Right cardiac atrium (tissue), 5 donors: ENCODE data around the gene RCOR2. TPM values are rescaled to one million over a fixed set of nuclear protein-coding genes. Genes with fewer than 3 reads are reported as not detected.
"Not testable (repeated sequence)": the region's sequence is repeated elsewhere in the genome, so short reads cannot be mapped to it uniquely, and the experiment has no call there.

ENCODE experiments used
- ATAC-seq, 2 donors: fragments of 200-7000 bp; cut with Tn5 transposase; one replicate each; pipeline versions ENCODE4 v1.8.0 to v1.9.1; 2020; ENCODE audit warnings: moderate library complexity in 2 of 2, mild to moderate bottlenecking in 1 of 2
- DNase-seq, 3 donors: peaks; one replicate each; pipeline ENCODE4 v3.0.0-alpha.2; 2020
- H3K27ac ChIP-seq: one replicate; pipeline ENCODE4 v1.5.1; 2013; ENCODE audit warnings: mild to moderate bottlenecking, low read length, control low read depth, moderate library complexity
- H3K27me3 ChIP-seq: one replicate; pipeline ENCODE4 v1.6.1; 2013; ENCODE audit not compliant: control insufficient read depth, insufficient read depth
- H3K4me1 ChIP-seq: one replicate; pipeline ENCODE4 v1.6.1; 2013; ENCODE audit warnings: low read length; ENCODE audit not compliant: control insufficient read depth, insufficient read depth
- H3K4me3 ChIP-seq: one replicate; pipeline ENCODE4 v1.5.1; 2013; ENCODE audit warnings: low read length, control low read depth
- H3K9me3 ChIP-seq: one replicate; pipeline ENCODE4 v1.6.1; 2013; ENCODE audit warnings: low read length; ENCODE audit not compliant: control insufficient read depth
- WGBS: extraction: QIAGEN DNeasy Blood & Tissue Kit; methylation state at CpG from one replicate; pipeline ENCODE4 v1.1.7; 2013; 5-methylcytosine and 5-hydroxymethylcytosine counted together
- intact Hi-C, 4 donors: fragments of 100-400 bp; cut with DNase I; formaldehyde crosslinking; loops; one replicate each; pipeline versions ENCODE4 v1.11.0 to v1.14.0; 2022 to 2023
- polyA plus RNA-seq: library from polyadenylated mRNA; stranded (reverse); fragments of 200-250 nt; gene quantifications from one replicate; pipeline ENCODE4 v1.2.3, GENCODE V29; 2013
- total RNA-seq, 4 donors: library from RNA; stranded (reverse); fragmentation: NEBNext Ultra II Directional; extraction: Animal tissue kit (Norgen Biotek cat#: 25700); gene quantifications; one replicate each; pipeline ENCODE4 v1.2.1, GENCODE V29; 2021
- donor health status: healthy with polysubstance abuse.
- donor health status: DM: no; HTN: yes; CAD: no.
- donor health status: DM: no; HTN: no; CAD: no.
- donor health status: DM: no; HTN: yes; CAD: no; lungs with severe emphysema.
- donor health status: DM: yes; HTN: yes; CAD: no.

Gene RCOR2
- total and polyA plus RNA-seq, 5 donors = 1.6 to 10.1 (median 7.5) TPM

DNA sequence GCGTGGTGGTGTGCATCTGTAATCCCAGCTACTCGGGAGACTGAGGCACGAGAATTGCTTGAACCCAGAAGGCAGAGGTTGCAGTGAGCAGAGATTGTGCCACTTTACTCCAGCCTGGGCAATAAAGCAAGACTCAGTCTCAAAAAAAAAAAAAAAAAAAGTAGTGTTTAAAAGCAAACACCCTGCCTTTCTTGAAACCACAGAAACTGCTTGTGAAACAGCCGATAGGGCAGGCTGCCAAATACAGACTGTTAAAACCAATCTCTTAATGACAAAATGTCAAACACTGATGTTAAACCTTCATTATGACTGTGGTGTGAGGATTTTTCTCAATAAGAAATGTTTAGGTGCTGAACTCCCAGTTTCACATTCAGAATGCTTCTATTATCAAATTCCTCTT is 50.8 kb downstream of the RCOR2 start:
- intact Hi-C loops = no loop called here
- H3K27ac ChIP-seq = no peak overlapping the region

DNA sequence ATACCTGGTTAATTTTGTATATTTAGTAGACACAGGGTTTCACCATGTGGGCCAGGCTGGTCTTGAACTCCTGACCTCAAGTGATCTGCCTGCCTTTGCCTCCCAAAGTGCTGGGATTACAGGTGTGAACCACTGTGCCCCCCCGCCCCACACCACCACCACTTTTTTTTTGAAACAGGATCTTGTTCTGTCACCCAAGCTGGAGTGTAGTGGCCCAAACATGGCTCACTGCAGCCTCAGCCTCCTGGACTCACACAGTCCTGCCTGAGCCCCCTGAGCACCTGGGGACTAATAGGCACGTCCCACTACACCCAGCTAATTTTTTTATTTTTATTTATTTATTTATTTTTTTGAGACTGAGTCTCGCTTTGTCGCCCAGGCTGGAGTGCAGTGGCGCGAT is 53.3 kb downstream of the RCOR2 start:
- DNase-seq, H3K4me3 ChIP-seq, H3K27me3 ChIP-seq, H3K4me1 ChIP-seq, intact Hi-C loops, H3K9me3 ChIP-seq, H3K27ac ChIP-seq, ATAC-seq: not testable (repeated sequence)
- 98% methylated on average over 6 of the region's 6 CpGs for WGBS

More for the DNA sequence above, 50.8 kb downstream of the RCOR2 start:
- Histone ChIP-seq H3K27me3 (no peaks in the 10 kb centered on the region), H3K9me3 (no peaks in the 10 kb centered on the region), H3K4me3 (no peak overlapping the region), H3K4me1 (peaks cover 13% of the 10 kb centered on the region)
- no peak for ATAC-seq
- WGBS = 58% methylated on average over 4 of the region's 4 CpGs
- DNase-seq = peak; percentile 68 to 85 (median 68)

DNA sequence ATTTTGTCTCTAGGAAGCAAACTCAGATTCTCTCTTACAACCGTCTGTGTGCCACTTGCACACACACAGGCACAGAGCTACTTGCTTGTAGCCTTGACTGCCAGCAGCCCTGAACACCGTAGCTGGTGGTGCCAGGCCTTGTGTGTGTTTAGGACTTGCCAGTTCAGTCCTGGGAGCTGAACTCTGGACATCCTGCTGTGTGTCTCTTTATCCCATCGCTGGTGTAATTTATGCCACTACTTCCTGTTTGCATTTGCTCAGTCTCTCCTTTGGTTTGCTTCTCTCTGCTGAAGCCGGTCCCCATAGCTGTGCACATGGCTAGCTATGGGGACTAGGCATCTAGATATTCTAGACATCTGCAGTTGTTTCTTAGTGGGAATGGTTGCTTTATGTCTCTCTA is 54.0 kb downstream of the RCOR2 start:
- peaks cover 2% of the 10 kb centered on the region for H3K4me1 ChIP-seq
- H3K27ac ChIP-seq = no peak overlapping the region
- no peaks in the 10 kb centered on the region for H3K9me3 ChIP-seq
- 45% methylated on average over 4 of the region's 4 CpGs for WGBS
- no peak overlapping the region for H3K4me3 ChIP-seq
- no peaks in the 10 kb centered on the region for H3K27me3 ChIP-seq
- ATAC-seq (no peak), DNase-seq (no peak)
- intact Hi-C loops = no loop called here

Other genes with a start within 250 kb of the RCOR2 start
- gene ATL3, start 245.8 kb downstream of the RCOR2 start, total RNA-seq = 10 to 100 TPM; 14.6 to 32.9 (median 23.1) TPM
- gene ATL3, start 245.8 kb downstream of the RCOR2 start, polyA plus RNA-seq = 6.9 TPM
- gene RTN3, start 235.7 kb downstream of the RCOR2 start, total RNA-seq = 10 to 100 TPM; 50.1 to 67.6 (median 62.1) TPM
- 58.4 TPM for gene RTN3, start 235.7 kb downstream of the RCOR2 start, polyA plus RNA-seq
- 10 to 100 TPM; 13.9 to 17.7 (median 15.4) TPM for gene ZFTA, start 148.4 kb downstream of the RCOR2 start, total RNA-seq
- 7.9 TPM for gene ZFTA, start 148.4 kb downstream of the RCOR2 start, polyA plus RNA-seq
- gene SPINDOC, start 103.7 kb downstream of the RCOR2 start, total RNA-seq = 10 to 100 TPM; 12.8 to 18.8 (median 17.4) TPM
- gene SPINDOC, start 103.7 kb downstream of the RCOR2 start, polyA plus RNA-seq = 13.6 TPM
- 10 to 100 TPM; 31.3 to 45.3 (median 41.1) TPM for gene MARK2, start 78.1 kb downstream of the RCOR2 start, total RNA-seq
- gene MARK2, start 78.1 kb downstream of the RCOR2 start, polyA plus RNA-seq = 20.0 TPM
- 10 to 100 TPM; 27.4 to 47.6 (median 29.2) TPM for gene NAA40, start 21.8 kb upstream of the RCOR2 start, total RNA-seq
- gene NAA40, start 21.8 kb upstream of the RCOR2 start, polyA plus RNA-seq = 20.1 TPM
- gene COX8A, start 57.5 kb upstream of the RCOR2 start, total RNA-seq = 100 to 1,000 TPM; 726 to 908 (median 798) TPM
- gene COX8A, start 57.5 kb upstream of the RCOR2 start, polyA plus RNA-seq = 2,526 TPM
- gene OTUB1, start 69.3 kb upstream of the RCOR2 start, total RNA-seq = 10 to 100 TPM; 44.9 to 55.8 (median 51.2) TPM
- 62.4 TPM for gene OTUB1, start 69.3 kb upstream of the RCOR2 start, polyA plus RNA-seq
- gene FLRT1, start 118.8 kb upstream of the RCOR2 start, total RNA-seq = 1 to 10 TPM in 3 of 4 donors, under 1 TPM in 1; 0.92 to 2.0 (median 1.6) TPM
- 1.5 TPM for gene FLRT1, start 118.8 kb upstream of the RCOR2 start, polyA plus RNA-seq
- 10 to 100 TPM; 40.4 to 62.2 (median 52.6) TPM for gene MACROD1, start 248.9 kb upstream of the RCOR2 start, total RNA-seq
- gene MACROD1, start 248.9 kb upstream of the RCOR2 start, polyA plus RNA-seq = 63.8 TPM